ENCODE results near the gene CLUH. TPM values are rescaled to one million over a fixed set of nuclear protein-coding genes. Genes with fewer than 3 reads are reported as not detected.

CLUH gene
- total RNA-seq, 1 experiment from 2014 or later, result 175 TPM

- H3K27ac ChIP-seq (ENCODE audit: low read depth, low read length), result peak overlapping the region; percentile 65
- no peaks in the 10 kb centered on the region for H3K9me3 ChIP-seq (ENCODE audit: control insufficient read depth in 1 of 2, insufficient read depth in 1 of 2, low read depth in 1 of 2, low read length in 2 of 2)
- RAD21 ChIA-PET (ENCODE audit: low non-redundant PET in 1 of 2, low total read pairs in 2 of 2, uncharacterized antibody in 2 of 2, unreplicated experiment in 2 of 2), result no interaction called here
- ATAC-seq (no peak; the same call in 1 of the 2 replicates), DNase-seq (ENCODE audit: low read depth, low spot score) (no peak)
- peaks cover 7% of the 10 kb centered on the region; the same call in 1 of the 2 replicates for H4K20me1 ChIP-seq (ENCODE audit: insufficient read depth)
- TF ChIP-seq SIN3A (IDR thresholded peaks at IDR 0.05; ENCODE audit: low read depth) (no peak), EZH2 (IDR thresholded peaks at IDR 0.05) (no peak), CTCF (IDR thresholded peaks at IDR 0.05 in 2 of 3, conservative IDR thresholded peaks at IDR 0.05 in 1 of 3; ENCODE audit: borderline replicate concordance in 1 of 3, insufficient read depth in 1 of 3, low read depth in 2 of 3, low read length in 2 of 3) (no peak), POLR2A (IDR thresholded peaks at IDR 0.05; ENCODE audit: borderline replicate concordance, extremely low read depth, insufficient read depth, insufficient read length) (no peak), YY1 (IDR thresholded peaks at IDR 0.05; ENCODE audit: extremely low read depth, insufficient replicate concordance, low read depth, low read length) (no peak), EZH2phosphoT487 (IDR thresholded peaks at IDR 0.05; ENCODE audit: borderline replicate concordance) (no peak), ZBTB33 (IDR thresholded peaks at IDR 0.05; ENCODE audit: extremely low read depth, insufficient replicate concordance, low read length) (no peak), RAD21 (IDR thresholded peaks at IDR 0.05; ENCODE audit: low read depth) (no peak), SRF (IDR thresholded peaks at IDR 0.05; ENCODE audit: low read depth) (no peak), ELF1 (IDR thresholded peaks at IDR 0.05; ENCODE audit: borderline replicate concordance, low read depth) (no peak)
- BruUV-seq (replicated peaks), result TSS peak; percentile 94
- POLR2A ChIA-PET, result no interaction called here
- H3K4me2 ChIP-seq (ENCODE audit: low read length), result peak overlapping the region; percentile 100
- H3K27me3 ChIP-seq (ENCODE audit: insufficient read depth, low read length), result no peaks in the 10 kb centered on the region
- CTCF ChIA-PET, result no interaction called here
- peak overlapping the region; percentile 94 for H3K9ac ChIP-seq (ENCODE audit: low read length)
- peaks cover 26 to 45% of the 10 kb centered on the region in 2 experiments for H3K4me1 ChIP-seq (ENCODE audit: control insufficient read depth in 1 of 2, insufficient read depth in 2 of 2, low read length in 2 of 2)
- no peaks in the 10 kb centered on the region for H3K9me2 ChIP-seq (ENCODE audit: insufficient read depth)
- intact Hi-C loops (cut with micrococcal nuclease), result no loop called here
- no peak overlapping the region for H2AFZ ChIP-seq (ENCODE audit: low read depth, low read length, poor library complexity, severe bottlenecking)
- H3K79me2 ChIP-seq (ENCODE audit: insufficient read depth, low read length), result peaks cover 44% of the 10 kb centered on the region
- H3K36me3 ChIP-seq (ENCODE audit: control insufficient read depth in 1 of 2, insufficient read depth in 2 of 2, low read length in 2 of 2), result peaks cover 0 to 9% of the 10 kb centered on the region in 2 experiments; a peak in 1 of 4 replicates
- H3K4me3 ChIP-seq (replicated peaks in 1 of 2; ENCODE audit: low read depth in 1 of 2, low read length in 2 of 2), result peak overlapping the region; percentile 60 to 100
Observed at GRCh38 chr17:2712300-2713043, 908 bp upstream of the CLUH start.

Measured in HCT116 (cell line).